Measurements from ENCODE around the gene HMGXB3.

HMGXB3 gene

GRCh38 chr5:149959406-149960236 is 40.9 kb upstream of the HMGXB3 start:
- TF ChIP-seq REST (IDR thresholded peaks at IDR 0.05; ENCODE audit: insufficient replicate concordance, low read depth) (no peak), GABPA (IDR thresholded peaks at IDR 0.05; ENCODE audit: low read depth) (0 out of 2 replicates have a peak, but pooled peaks have one; percentile 21), SPI1 (IDR thresholded peaks at IDR 0.05; ENCODE audit: borderline replicate concordance, low read depth) (no peak), CTCF (IDR thresholded peaks at IDR 0.05; ENCODE audit: insufficient read depth, low read length) (peak; percentile 43), POLR2AphosphoS5 (IDR thresholded peaks at IDR 0.05; ENCODE audit: low read depth) (no peak)
- peak overlapping the region; percentile 99 for H3K4me3 ChIP-seq (replicated peaks; ENCODE audit: insufficient read depth, low read length)
- DNase-seq (ENCODE audit: low read depth in 1 of 2, low spot score in 1 of 2), result peak; percentile 75 to 87
- H3K27me3 ChIP-seq (ENCODE audit: insufficient read depth, poor library complexity, severe bottlenecking), result no peaks in the 10 kb centered on the region
- peak overlapping the region; percentile 83 for H3K27ac ChIP-seq (replicated peaks)

- peak within 1 kb of the TSS; percentile 99 for H3K4me3 ChIP-seq (replicated peaks; ENCODE audit: insufficient read depth, low read length)
- no peaks in the 10 kb centered on the region for H3K27me3 ChIP-seq (ENCODE audit: insufficient read depth, poor library complexity, severe bottlenecking)
- peak; percentile 91 to 98 for DNase-seq (ENCODE audit: low read depth in 1 of 2, low spot score in 1 of 2)
- peak within 1 kb of the TSS; percentile 83 for H3K27ac ChIP-seq (replicated peaks)
- peak; percentile 23 for TF ChIP-seq REST (IDR thresholded peaks at IDR 0.05; ENCODE audit: insufficient replicate concordance, low read depth)
- peak; percentile 95 for TF ChIP-seq POLR2AphosphoS5 (IDR thresholded peaks at IDR 0.05; ENCODE audit: low read depth)
- TF ChIP-seq SPI1 (IDR thresholded peaks at IDR 0.05; ENCODE audit: borderline replicate concordance, low read depth), result no peak
- TF ChIP-seq GABPA (IDR thresholded peaks at IDR 0.05; ENCODE audit: low read depth), result peak; percentile 29; the same call in 1 of the 2 replicates
- no peak for TF ChIP-seq CTCF (IDR thresholded peaks at IDR 0.05; ENCODE audit: insufficient read depth, low read length)
These were observed 40.0 kb upstream of the HMGXB3 start, which contains the start of gene SLC26A2 for GRCh38 chr5:149960272-149961185. Gene SLC26A2, plus strand, starts transcription at chr5:149960758. Its CDS starts 16,895 bp downstream, at chr5:149977653.

- Histone ChIP-seq H3K4me3 (replicated peaks; ENCODE audit: insufficient read depth, low read length) (peak overlapping the region; percentile 99), H3K27me3 (ENCODE audit: insufficient read depth, poor library complexity, severe bottlenecking) (no peaks in the 10 kb centered on the region), H3K27ac (replicated peaks) (peak overlapping the region; percentile 83)
- TF ChIP-seq POLR2AphosphoS5 (IDR thresholded peaks at IDR 0.05; ENCODE audit: low read depth) (no peak), SPI1 (IDR thresholded peaks at IDR 0.05; ENCODE audit: borderline replicate concordance, low read depth) (no peak)
- no peak for DNase-seq (ENCODE audit: low read depth in 1 of 2, low spot score in 1 of 2)
These were observed 39.3 kb upstream of the HMGXB3 start for GRCh38 chr5:149961186-149961685.

Measured in HL-60 (cell line).